Hepatocyte (in vitro differentiated cells): Measurements from ENCODE around the gene SPATA20. TPM values are rescaled to one million over a fixed set of nuclear protein-coding genes. Genes with fewer than 3 reads are reported as not detected.

ENCODE experiments used
- DNase-seq: peaks from one replicate; pipeline ENCODE4 v3.0.0-alpha.2; 2016; ENCODE audit warnings: low spot score
- H2AFZ ChIP-seq: fragments of 200-600 bp; sonication (generic); 2 replicates; pipeline ENCODE4 v1.6.0; 2016; ENCODE audit warnings: antibody characterized with exemption, mild to moderate bottlenecking
- H3K27ac ChIP-seq: fragments of 200-600 bp; sonication (generic); 2 replicates; pipeline ENCODE4 v1.5.1; 2016; ENCODE audit warnings: mild to moderate bottlenecking
- H3K27me3 ChIP-seq: fragments of 200-600 bp; sonication (generic); 2 replicates; pipeline ENCODE4 v1.6.1; 2016
- H3K36me3 ChIP-seq: fragments of 200-600 bp; sonication (generic); replicated peaks from 2 replicates; pipeline ENCODE4 v1.5.1; 2016; ENCODE audit warnings: low read depth; ENCODE audit not compliant: insufficient read depth
- H3K4me1 ChIP-seq: fragments of 200-600 bp; sonication (generic); 2 replicates; pipeline ENCODE4 v1.5.1; 2016; ENCODE audit warnings: mild to moderate bottlenecking, moderate library complexity; ENCODE audit not compliant: insufficient read depth
- H3K4me2 ChIP-seq: fragments of 200-600 bp; sonication (generic); 2 replicates; pipeline ENCODE4 v1.6.0; 2016
- H3K4me3 ChIP-seq: fragments of 200-600 bp; sonication (generic); 2 replicates; pipeline ENCODE4 v1.5.1; 2016; ENCODE audit warnings: mild to moderate bottlenecking
- H3K79me2 ChIP-seq: fragments of 200-600 bp; sonication (generic); 2 replicates; pipeline ENCODE4 v1.6.0; 2017; ENCODE audit warnings: mild to moderate bottlenecking
- H3K9me2 ChIP-seq: fragments of 200-600 bp; sonication (generic); replicated peaks from 2 replicates; pipeline ENCODE4 v1.6.0; 2017; ENCODE audit warnings: mild to moderate bottlenecking; ENCODE audit not compliant: insufficient read depth
- H3K9me3 ChIP-seq: fragments of 200-600 bp; sonication (generic); 2 replicates; pipeline ENCODE4 v1.5.1; 2016; ENCODE audit warnings: low read depth, mild to moderate bottlenecking
- H4K20me1 ChIP-seq: fragments of 200-600 bp; sonication (generic); 2 replicates; pipeline ENCODE4 v1.6.0; 2016; ENCODE audit warnings: mild to moderate bottlenecking; ENCODE audit not compliant: insufficient read depth, poor library complexity, severe bottlenecking
- EZH2 ChIP-seq: fragments of 200-600 bp; sonication (generic); IDR thresholded peaks from 2 replicates; pipeline ENCODE4 v1.6.1; 2016; ENCODE audit warnings: antibody characterized with exemption, mild to moderate bottlenecking, borderline replicate concordance
- EZH2phosphoT487 ChIP-seq: fragments of 200-600 bp; sonication (generic); IDR thresholded peaks from one replicate; pipeline ENCODE4 v1.6.1; 2018; ENCODE audit warnings: antibody characterized with exemption, mild to moderate bottlenecking, low read depth, moderate library complexity; ENCODE audit not compliant: unreplicated experiment, severe bottlenecking
- WGBS: methylation state at CpG from one replicate; pipeline ENCODE4 v1.1.6; 2016; ENCODE audit warnings: low lambda C conversion rate; ENCODE audit errors: missing lambda C conversion rate; 5-methylcytosine and 5-hydroxymethylcytosine counted together
- polyA plus RNA-seq: library from polyadenylated mRNA; unstranded; fragments of >200 nt; fragmentation: Nextera tagmentation; extraction: Ambion mirVana; gene quantifications from 2 replicates; pipeline ENCODE4 v1.2.1, GENCODE V29; 2016
- total RNA-seq: library from RNA; depleted of rRNA; stranded (reverse); fragments of >200 nt; gene quantifications from 2 replicates; pipeline ENCODE4 v1.2.3, GENCODE V29; 2014
- TF ChIP-seq, protein P1 (sequence below): fragments of 200-600 bp; sonication (generic); IDR thresholded peaks from 2 replicates; pipeline ENCODE4 v1.5.1; 2016; ENCODE audit warnings: antibody characterized with exemption, mild to moderate bottlenecking; ENCODE audit not compliant: poor library complexity

The SPATA20 gene
- total and polyA plus RNA-seq, 2 experiments from 2014 or later, result 97.5 to 108 TPM

DNA sequence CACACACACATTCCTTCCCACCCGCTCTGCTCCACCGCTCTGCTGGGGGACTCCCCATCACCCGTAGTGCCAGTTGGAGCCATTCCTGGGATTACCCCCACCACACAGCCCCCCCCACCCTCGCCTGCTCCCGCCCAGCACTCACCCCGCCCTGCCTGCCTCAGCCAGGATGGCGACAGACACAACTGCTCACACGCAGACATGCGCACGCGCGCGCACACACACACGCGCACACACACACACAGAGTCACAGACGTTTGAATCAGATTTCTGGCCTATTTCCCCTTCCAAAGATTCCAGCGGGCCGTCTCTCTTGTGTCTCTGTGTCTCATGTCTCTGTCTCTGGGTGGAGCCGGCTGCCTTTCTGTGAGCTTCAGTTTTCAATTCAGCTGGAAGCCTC lies 17.9 kb downstream of the SPATA20 start:
- 35% methylated on average over 17 of the region's 19 CpGs for WGBS
- Histone ChIP-seq H3K9me2 (no peaks in the 10 kb centered on the region), H3K27me3 (peaks cover 54% of the 10 kb centered on the region), H3K4me3 (no peak overlapping the region), H3K4me2 (peak overlapping the region; percentile 69), H3K27ac (peak overlapping the region; percentile 94), H3K79me2 (no peaks in the 10 kb centered on the region), H3K36me3 (no peaks in the 10 kb centered on the region), H4K20me1 (no peaks in the 10 kb centered on the region), H3K4me1 (peaks cover 36% of the 10 kb centered on the region), H3K9me3 (no peaks in the 10 kb centered on the region), H2AFZ (no peak overlapping the region)
- DNase-seq, result peak; percentile 74
- TF ChIP-seq EZH2, result no peak

GRCh38 chr17:50565402-50566350 lies 18.7 kb downstream of the SPATA20 start:
- Histone ChIP-seq H3K9me2 (no peaks in the 10 kb centered on the region), H3K36me3 (no peaks in the 10 kb centered on the region), H4K20me1 (no peaks in the 10 kb centered on the region), H3K27ac (peak overlapping the region; percentile 94), H3K4me2 (peak overlapping the region; percentile 69), H3K4me1 (peaks cover 36% of the 10 kb centered on the region), H3K79me2 (no peaks in the 10 kb centered on the region), H3K4me3 (no peak overlapping the region), H3K27me3 (peaks cover 54% of the 10 kb centered on the region), H3K9me3 (no peaks in the 10 kb centered on the region), H2AFZ (no peak overlapping the region)
- WGBS, result 51% methylated on average over 7 of the region's 10 CpGs
- DNase-seq, result no peak
- TF ChIP-seq EZH2phosphoT487 (no peak), EZH2 (no peak)
- TF ChIP-seq, protein P1, sequence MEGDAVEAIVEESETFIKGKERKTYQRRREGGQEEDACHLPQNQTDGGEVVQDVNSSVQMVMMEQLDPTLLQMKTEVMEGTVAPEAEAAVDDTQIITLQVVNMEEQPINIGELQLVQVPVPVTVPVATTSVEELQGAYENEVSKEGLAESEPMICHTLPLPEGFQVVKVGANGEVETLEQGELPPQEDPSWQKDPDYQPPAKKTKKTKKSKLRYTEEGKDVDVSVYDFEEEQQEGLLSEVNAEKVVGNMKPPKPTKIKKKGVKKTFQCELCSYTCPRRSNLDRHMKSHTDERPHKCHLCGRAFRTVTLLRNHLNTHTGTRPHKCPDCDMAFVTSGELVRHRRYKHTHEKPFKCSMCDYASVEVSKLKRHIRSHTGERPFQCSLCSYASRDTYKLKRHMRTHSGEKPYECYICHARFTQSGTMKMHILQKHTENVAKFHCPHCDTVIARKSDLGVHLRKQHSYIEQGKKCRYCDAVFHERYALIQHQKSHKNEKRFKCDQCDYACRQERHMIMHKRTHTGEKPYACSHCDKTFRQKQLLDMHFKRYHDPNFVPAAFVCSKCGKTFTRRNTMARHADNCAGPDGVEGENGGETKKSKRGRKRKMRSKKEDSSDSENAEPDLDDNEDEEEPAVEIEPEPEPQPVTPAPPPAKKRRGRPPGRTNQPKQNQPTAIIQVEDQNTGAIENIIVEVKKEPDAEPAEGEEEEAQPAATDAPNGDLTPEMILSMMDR, result no peak

DNA sequence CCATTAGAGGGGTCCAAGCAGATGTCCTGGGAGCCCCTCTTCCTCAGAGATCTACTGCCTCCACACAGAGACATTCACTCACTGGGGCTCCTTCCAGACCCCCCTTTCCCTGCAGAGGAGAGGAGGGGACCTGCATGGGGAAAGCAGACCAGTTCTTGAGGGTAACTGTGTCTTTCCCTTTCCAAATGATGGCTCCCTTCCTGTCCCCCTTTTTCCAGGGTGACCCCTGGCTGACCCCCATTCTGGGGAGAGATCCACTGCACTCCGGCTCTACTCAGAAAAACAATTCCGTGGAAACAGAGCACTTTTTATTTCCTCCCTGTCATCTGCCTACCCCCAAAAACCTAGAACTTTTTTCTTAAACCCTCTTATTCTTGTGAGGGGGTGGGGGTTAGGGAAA lies 19.9 kb downstream of the SPATA20 start:
- TF ChIP-seq, protein P1, result no peak
- TF ChIP-seq EZH2phosphoT487 (no peak), EZH2 (no peak)
- Histone ChIP-seq H3K9me2 (no peaks in the 10 kb centered on the region), H2AFZ (no peak overlapping the region), H3K79me2 (no peaks in the 10 kb centered on the region), H3K36me3 (no peaks in the 10 kb centered on the region), H3K4me1 (peaks cover 29% of the 10 kb centered on the region), H3K27me3 (peaks cover 43% of the 10 kb centered on the region), H3K27ac (no peak overlapping the region), H4K20me1 (no peaks in the 10 kb centered on the region), H3K4me3 (no peak overlapping the region), H3K9me3 (no peaks in the 10 kb centered on the region), H3K4me2 (no peak overlapping the region)
- 63% methylated on average over 2 of the region's 2 CpGs for WGBS
- no peak for DNase-seq

DNA sequence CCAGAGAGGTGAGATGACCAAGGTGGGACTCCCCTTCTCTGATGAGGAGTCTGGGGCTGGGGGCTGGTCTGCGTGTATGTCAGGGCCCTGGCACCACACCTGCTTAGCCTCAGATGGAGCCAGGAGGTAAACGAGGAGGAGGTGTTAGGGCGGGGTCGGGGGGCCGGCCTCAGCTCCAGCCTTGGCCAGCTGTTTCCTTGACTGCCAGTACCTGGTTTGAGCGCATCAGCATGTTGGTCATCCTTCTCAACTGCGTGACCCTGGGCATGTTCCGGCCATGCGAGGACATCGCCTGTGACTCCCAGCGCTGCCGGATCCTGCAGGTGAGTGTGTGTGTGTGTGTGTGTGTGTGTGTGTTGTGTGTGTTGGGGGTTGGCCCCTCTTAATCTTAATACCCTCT lies 21.7 kb downstream of the SPATA20 start:
- H3K27me3 ChIP-seq, result peaks cover 27% of the 10 kb centered on the region
- H3K4me1 ChIP-seq, result peaks cover 16% of the 10 kb centered on the region
- H3K27ac ChIP-seq, result no peak overlapping the region
- H3K4me2 ChIP-seq, result no peak overlapping the region
- H3K9me2 ChIP-seq, result no peaks in the 10 kb centered on the region
- H4K20me1 ChIP-seq, result no peaks in the 10 kb centered on the region
- H3K4me3 ChIP-seq, result no peak overlapping the region
- H3K79me2 ChIP-seq, result no peaks in the 10 kb centered on the region
- WGBS, result 89% methylated on average over 12 of the region's 12 CpGs
- DNase-seq, result no peak
- no peak for TF ChIP-seq EZH2
- TF ChIP-seq, protein P1, result no peak
- no peak for TF ChIP-seq EZH2phosphoT487
- no peaks in the 10 kb centered on the region for H3K9me3 ChIP-seq
- H3K36me3 ChIP-seq, result no peaks in the 10 kb centered on the region
- H2AFZ ChIP-seq, result no peak overlapping the region
